ENCODE data around the gene MPP2.

MPP2 gene, protein sequence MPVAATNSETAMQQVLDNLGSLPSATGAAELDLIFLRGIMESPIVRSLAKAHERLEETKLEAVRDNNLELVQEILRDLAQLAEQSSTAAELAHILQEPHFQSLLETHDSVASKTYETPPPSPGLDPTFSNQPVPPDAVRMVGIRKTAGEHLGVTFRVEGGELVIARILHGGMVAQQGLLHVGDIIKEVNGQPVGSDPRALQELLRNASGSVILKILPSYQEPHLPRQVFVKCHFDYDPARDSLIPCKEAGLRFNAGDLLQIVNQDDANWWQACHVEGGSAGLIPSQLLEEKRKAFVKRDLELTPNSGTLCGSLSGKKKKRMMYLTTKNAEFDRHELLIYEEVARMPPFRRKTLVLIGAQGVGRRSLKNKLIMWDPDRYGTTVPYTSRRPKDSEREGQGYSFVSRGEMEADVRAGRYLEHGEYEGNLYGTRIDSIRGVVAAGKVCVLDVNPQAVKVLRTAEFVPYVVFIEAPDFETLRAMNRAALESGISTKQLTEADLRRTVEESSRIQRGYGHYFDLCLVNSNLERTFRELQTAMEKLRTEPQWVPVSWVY

GRCh38 chr17:43907425-43907981, at the start of gene MPP2:
MPP2 (minus strand) TSS chr17:43907536; CDS start chr17:43904460, 3,076 bp downstream.
- TF ChIP-seq JUND (IDR thresholded peaks at IDR 0.05; ENCODE audit: low read depth) = no peak
- in situ Hi-C loops (cut with HindIII; ENCODE audit: low pct_unique_long_range_greater_than_20kb, low sequenced_read_pairs) = no loop called here
- DNase-seq (ENCODE audit: low read depth in 1 of 2, low spot score in 1 of 2) = peak; percentile 77 to 80

- DNase-seq (ENCODE audit: low read depth in 1 of 2, low spot score in 1 of 2) = no peak
- in situ Hi-C loops (cut with HindIII; ENCODE audit: low pct_unique_long_range_greater_than_20kb, low sequenced_read_pairs) = no loop called here
- TF ChIP-seq JUND (IDR thresholded peaks at IDR 0.05; ENCODE audit: low read depth) = no peak
Observed at GRCh38 chr17:43956222-43956621, 48.9 kb upstream of the MPP2 start.

DNA sequence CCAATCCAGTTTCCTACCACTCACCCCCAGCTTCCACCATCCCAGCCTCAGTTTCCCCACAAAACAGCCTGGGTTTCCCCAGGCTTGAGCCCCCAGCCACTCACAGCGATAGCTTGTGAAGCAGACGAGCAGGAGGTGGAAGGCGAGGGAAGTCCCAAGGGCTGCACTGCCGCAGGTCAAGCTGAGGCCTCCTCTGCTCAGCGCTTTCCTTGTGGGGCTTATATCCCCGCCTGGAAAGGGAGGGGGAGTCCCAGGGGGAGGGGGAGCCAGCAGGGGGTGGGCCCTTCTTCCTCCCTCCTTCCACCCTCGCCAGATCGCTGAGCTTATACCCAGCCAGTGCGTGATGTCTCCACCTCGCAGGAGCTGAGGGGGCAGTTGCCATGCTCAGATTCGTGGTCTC, 46.4 kb upstream of the MPP2 start, which contains the start of gene PYY:
TSS of gene PYY (minus strand) at position 195 of the 400 bp plus-strand sequence. CDS start 457 bp downstream, outside the sequence.
- no peak for DNase-seq (ENCODE audit: low read depth in 1 of 2, low spot score in 1 of 2)
- TF ChIP-seq JUND (IDR thresholded peaks at IDR 0.05; ENCODE audit: low read depth) = no peak
- in situ Hi-C loops (cut with HindIII; ENCODE audit: low pct_unique_long_range_greater_than_20kb, low sequenced_read_pairs) = no loop called here

DNA sequence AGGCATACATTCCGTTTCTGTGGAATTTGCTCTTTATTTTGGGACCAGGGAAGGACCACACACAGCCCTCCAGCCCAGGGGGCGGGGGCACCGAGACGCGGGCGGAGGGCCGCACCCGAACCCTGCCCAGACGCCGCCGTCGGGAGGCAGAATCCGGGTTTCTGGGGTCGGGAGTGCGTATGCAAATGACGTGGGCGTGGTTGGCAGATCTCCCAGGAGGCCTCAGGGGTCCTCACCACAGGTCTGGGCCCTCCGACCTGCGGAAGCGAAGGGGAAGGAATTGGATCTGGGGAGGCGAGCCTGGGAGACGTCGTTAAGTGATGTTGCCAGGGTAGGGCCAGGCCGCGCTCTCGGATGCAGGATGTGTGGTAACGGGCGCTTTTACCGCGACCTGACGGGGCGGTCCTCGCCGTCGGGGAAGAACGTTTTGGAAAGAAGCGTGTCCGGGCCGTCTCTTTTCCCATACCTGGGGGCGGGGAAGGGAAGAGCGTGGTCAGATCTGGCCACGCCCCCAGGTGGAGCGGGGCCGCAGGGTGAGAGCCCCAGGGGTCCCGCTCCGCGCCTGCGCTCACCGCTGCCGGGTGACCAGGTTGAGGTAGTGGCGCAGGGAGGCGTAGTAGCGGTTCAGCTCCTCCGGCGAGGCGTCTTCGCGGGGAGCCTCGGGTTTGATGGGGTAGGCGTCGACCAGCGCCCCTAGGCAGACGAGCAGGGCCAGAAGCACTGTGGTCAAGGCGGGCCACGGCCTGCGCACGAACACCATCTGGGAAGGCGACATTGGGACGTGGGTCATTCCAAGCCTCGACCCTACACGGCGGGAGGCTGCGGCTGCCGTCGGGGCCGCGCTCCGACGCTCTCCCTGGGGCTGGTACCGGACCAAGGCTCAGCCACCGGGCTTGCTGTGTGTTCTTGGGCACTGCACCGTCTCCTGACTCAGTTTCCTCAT, 45.7 kb upstream of the MPP2 start:
- no peak for DNase-seq (ENCODE audit: low read depth in 1 of 2, low spot score in 1 of 2)
- in situ Hi-C loops (cut with HindIII; ENCODE audit: low pct_unique_long_range_greater_than_20kb, low sequenced_read_pairs) = no loop called here
- TF ChIP-seq JUND (IDR thresholded peaks at IDR 0.05; ENCODE audit: low read depth) = no peak

- no peak for DNase-seq (ENCODE audit: low read depth in 1 of 2, low spot score in 1 of 2)
- TF ChIP-seq JUND (IDR thresholded peaks at IDR 0.05; ENCODE audit: low read depth) = no peak
- in situ Hi-C loops (cut with HindIII; ENCODE audit: low pct_unique_long_range_greater_than_20kb, low sequenced_read_pairs) = no loop called here
Observed at GRCh38 chr17:43952351-43952723, 45.0 kb upstream of the MPP2 start.

- no peak for TF ChIP-seq JUND (IDR thresholded peaks at IDR 0.05; ENCODE audit: low read depth)
- DNase-seq (ENCODE audit: low read depth in 1 of 2, low spot score in 1 of 2) = no peak
- in situ Hi-C loops (cut with HindIII; ENCODE audit: low pct_unique_long_range_greater_than_20kb, low sequenced_read_pairs) = no loop called here
Observed at GRCh38 chr17:43951750-43952149, 44.4 kb upstream of the MPP2 start.

DNA sequence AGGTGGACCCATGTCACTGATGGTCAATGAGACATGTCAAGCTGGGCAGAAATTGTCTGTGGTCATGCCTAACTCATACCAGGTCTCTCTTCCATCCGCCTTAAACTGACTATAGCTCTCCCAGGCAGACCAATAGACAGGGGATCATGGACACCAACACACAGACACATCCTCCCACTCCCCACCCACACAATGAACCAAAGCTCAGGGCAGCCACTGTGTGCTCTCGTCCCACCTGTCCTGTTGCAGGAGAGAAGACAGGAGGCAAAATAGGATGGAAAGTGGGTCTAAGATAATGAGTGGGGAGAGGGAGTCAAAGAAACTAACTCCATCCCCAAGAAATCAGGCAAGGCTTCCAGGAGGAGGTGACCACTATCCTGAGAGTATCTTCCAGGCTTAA, 43.2 kb upstream of the MPP2 start:
- in situ Hi-C loops (cut with HindIII; ENCODE audit: low pct_unique_long_range_greater_than_20kb, low sequenced_read_pairs) = no loop called here

DNA sequence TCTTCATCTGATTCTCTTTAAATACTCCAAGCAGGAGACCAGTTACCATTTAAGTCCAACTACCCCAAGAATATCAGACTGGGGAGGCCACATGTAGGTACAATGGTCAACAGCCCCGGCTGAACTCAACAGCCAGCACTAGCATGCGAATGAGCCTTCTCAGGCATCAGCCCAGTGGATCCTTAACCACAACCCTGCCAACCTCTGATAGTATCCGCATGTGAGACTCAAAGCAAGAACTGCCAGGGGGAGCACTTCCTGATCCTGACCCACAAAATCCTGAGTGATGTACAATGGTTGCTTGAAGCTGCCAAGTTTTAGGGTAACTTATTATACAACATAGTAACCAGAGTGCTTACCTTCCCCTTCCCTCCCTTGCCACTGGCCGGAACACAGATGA, 42.4 kb upstream of the MPP2 start:
- in situ Hi-C loops (cut with HindIII; ENCODE audit: low pct_unique_long_range_greater_than_20kb, low sequenced_read_pairs) = no loop called here
- no peak for DNase-seq (ENCODE audit: low read depth in 1 of 2, low spot score in 1 of 2)
- TF ChIP-seq JUND (IDR thresholded peaks at IDR 0.05; ENCODE audit: low read depth) = no peak

More for the DNA sequence above, 43.2 kb upstream of the MPP2 start:
- no peak for TF ChIP-seq JUND (IDR thresholded peaks at IDR 0.05; ENCODE audit: low read depth)
- DNase-seq (ENCODE audit: low read depth in 1 of 2, low spot score in 1 of 2) = no peak

DNA sequence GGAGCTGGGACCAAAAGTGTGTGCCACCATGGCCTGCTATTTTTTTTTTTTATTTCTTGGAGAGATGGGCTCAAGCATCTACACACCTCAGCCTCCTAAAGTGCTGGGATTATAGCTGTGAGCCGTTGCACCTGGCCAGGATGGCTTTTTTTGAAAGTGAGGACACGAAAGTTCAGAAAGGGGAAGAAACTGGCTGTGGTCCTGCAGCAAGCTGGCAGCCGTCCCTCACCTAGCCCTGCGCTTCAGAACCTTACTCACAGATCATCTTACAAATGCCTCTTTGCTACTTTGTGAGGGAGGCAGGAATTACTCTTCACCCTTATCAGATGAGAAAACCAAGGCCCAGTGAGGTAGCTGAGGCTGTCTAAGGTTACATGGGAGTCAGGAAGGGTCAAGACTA, 39.4 kb upstream of the MPP2 start:
- DNase-seq (ENCODE audit: low read depth in 1 of 2, low spot score in 1 of 2) = no peak
- no peak for TF ChIP-seq JUND (IDR thresholded peaks at IDR 0.05; ENCODE audit: low read depth)
- in situ Hi-C loops (cut with HindIII; ENCODE audit: low pct_unique_long_range_greater_than_20kb, low sequenced_read_pairs) = no loop called here

- TF ChIP-seq JUND (IDR thresholded peaks at IDR 0.05; ENCODE audit: low read depth) = no peak
- in situ Hi-C loops (cut with HindIII; ENCODE audit: low pct_unique_long_range_greater_than_20kb, low sequenced_read_pairs) = no loop called here
Observed at GRCh38 chr17:43945074-43945829, 37.9 kb upstream of the MPP2 start.

GRCh38 chr17:43942051-43942685, 34.8 kb upstream of the MPP2 start, which contains the start of gene PPY:
PPY (minus strand) TSS chr17:43942476; CDS start chr17:43941654, 822 bp downstream.
- DNase-seq (ENCODE audit: low read depth in 1 of 2, low spot score in 1 of 2) = no peak
- TF ChIP-seq JUND (IDR thresholded peaks at IDR 0.05; ENCODE audit: low read depth) = no peak
- in situ Hi-C loops (cut with HindIII; ENCODE audit: low pct_unique_long_range_greater_than_20kb, low sequenced_read_pairs) = no loop called here

More at GRCh38 chr17:43945074-43945829, 37.9 kb upstream of the MPP2 start:
- no peak for DNase-seq (ENCODE audit: low read depth in 1 of 2, low spot score in 1 of 2)

All from T47D (cell line).